ENCODE results near the gene KANSL1.

The KANSL1 gene

GRCh38 chr17:46030752-46031151 lies 162.5 kb downstream of the KANSL1 start:
- no peak overlapping the region for H3K4me3 ChIP-seq (ENCODE audit: low read depth, low read length)
- DNase-seq (ENCODE audit: low read depth): no peak
- TF ChIP-seq MYC (IDR thresholded peaks at IDR 0.05; ENCODE audit: low read depth, low read length) (no peak), MAX (IDR thresholded peaks at IDR 0.05; ENCODE audit: low read depth, low read length) (no peak), POLR2A (IDR thresholded peaks at IDR 0.05; ENCODE audit: extremely low read depth, insufficient read length) (no peak)
- TF ChIP-seq, protein P1, sequence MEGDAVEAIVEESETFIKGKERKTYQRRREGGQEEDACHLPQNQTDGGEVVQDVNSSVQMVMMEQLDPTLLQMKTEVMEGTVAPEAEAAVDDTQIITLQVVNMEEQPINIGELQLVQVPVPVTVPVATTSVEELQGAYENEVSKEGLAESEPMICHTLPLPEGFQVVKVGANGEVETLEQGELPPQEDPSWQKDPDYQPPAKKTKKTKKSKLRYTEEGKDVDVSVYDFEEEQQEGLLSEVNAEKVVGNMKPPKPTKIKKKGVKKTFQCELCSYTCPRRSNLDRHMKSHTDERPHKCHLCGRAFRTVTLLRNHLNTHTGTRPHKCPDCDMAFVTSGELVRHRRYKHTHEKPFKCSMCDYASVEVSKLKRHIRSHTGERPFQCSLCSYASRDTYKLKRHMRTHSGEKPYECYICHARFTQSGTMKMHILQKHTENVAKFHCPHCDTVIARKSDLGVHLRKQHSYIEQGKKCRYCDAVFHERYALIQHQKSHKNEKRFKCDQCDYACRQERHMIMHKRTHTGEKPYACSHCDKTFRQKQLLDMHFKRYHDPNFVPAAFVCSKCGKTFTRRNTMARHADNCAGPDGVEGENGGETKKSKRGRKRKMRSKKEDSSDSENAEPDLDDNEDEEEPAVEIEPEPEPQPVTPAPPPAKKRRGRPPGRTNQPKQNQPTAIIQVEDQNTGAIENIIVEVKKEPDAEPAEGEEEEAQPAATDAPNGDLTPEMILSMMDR (IDR thresholded peaks at IDR 0.05; ENCODE audit: low read depth, low read length): no peak

- no peak overlapping the region for H3K4me3 ChIP-seq (ENCODE audit: low read depth, low read length)
- no peak for DNase-seq (ENCODE audit: low read depth)
- TF ChIP-seq POLR2A (IDR thresholded peaks at IDR 0.05; ENCODE audit: extremely low read depth, insufficient read length) (no peak), MAX (IDR thresholded peaks at IDR 0.05; ENCODE audit: low read depth, low read length) (no peak), MYC (IDR thresholded peaks at IDR 0.05; ENCODE audit: low read depth, low read length) (no peak)
- TF ChIP-seq, protein P1 (IDR thresholded peaks at IDR 0.05; ENCODE audit: low read depth, low read length): no peak
Observed at GRCh38 chr17:46029627-46030026, 163.6 kb downstream of the KANSL1 start.

GRCh38 chr17:46028981-46029565 lies 164.2 kb downstream of the KANSL1 start:
- no peak overlapping the region for H3K4me3 ChIP-seq (ENCODE audit: low read depth, low read length)
- no peak for DNase-seq (ENCODE audit: low read depth)
- TF ChIP-seq POLR2A (IDR thresholded peaks at IDR 0.05; ENCODE audit: extremely low read depth, insufficient read length) (no peak), MYC (IDR thresholded peaks at IDR 0.05; ENCODE audit: low read depth, low read length) (no peak), MAX (IDR thresholded peaks at IDR 0.05; ENCODE audit: low read depth, low read length) (no peak)
- TF ChIP-seq, protein P1 (IDR thresholded peaks at IDR 0.05; ENCODE audit: low read depth, low read length): no peak

DNA sequence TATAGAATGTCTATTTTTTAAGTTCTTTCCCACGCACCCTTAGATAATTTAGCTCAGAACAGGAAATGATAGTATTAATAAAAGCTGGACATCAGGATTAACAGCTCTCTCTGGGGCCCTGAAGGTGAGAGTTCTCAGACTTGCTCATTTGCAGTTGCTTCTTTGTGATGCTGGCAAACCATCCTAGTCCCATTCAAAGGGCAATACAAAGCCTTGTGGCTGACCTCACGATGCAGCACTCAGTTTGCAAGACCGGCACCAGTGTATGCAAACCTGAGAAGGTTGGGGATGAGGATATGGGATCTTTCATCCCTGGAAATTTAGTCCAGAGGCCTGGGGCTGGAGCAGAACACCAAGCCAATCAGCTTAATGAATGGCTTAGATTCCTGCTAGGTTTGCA lies 164.9 kb downstream of the KANSL1 start:
- DNase-seq (ENCODE audit: low read depth): no peak
- no peak overlapping the region for H3K4me3 ChIP-seq (ENCODE audit: low read depth, low read length)
- TF ChIP-seq MAX (IDR thresholded peaks at IDR 0.05; ENCODE audit: low read depth, low read length) (no peak), MYC (IDR thresholded peaks at IDR 0.05; ENCODE audit: low read depth, low read length) (no peak), POLR2A (IDR thresholded peaks at IDR 0.05; ENCODE audit: extremely low read depth, insufficient read length) (no peak)
- TF ChIP-seq, protein P1 (IDR thresholded peaks at IDR 0.05; ENCODE audit: low read depth, low read length): no peak

DNA sequence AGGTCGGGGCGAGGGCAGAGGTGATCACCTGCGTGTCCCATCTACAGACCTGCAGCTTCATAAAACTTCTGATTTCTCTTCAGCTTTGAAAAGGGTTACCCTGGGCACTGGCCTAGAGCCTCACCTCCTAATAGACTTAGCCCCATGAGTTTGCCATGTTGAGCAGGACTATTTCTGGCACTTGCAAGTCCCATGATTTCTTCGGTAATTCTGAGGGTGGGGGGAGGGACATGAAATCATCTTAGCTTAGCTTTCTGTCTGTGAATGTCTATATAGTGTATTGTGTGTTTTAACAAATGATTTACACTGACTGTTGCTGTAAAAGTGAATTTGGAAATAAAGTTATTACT lies 165.3 kb downstream of the KANSL1 start:
- TF ChIP-seq POLR2A (IDR thresholded peaks at IDR 0.05; ENCODE audit: extremely low read depth, insufficient read length) (no peak), MYC (IDR thresholded peaks at IDR 0.05; ENCODE audit: low read depth, low read length) (no peak), MAX (IDR thresholded peaks at IDR 0.05; ENCODE audit: low read depth, low read length) (no peak)
- TF ChIP-seq, protein P1 (IDR thresholded peaks at IDR 0.05; ENCODE audit: low read depth, low read length): no peak
- DNase-seq (ENCODE audit: low read depth): no peak
- no peak overlapping the region for H3K4me3 ChIP-seq (ENCODE audit: low read depth, low read length)

Measured in NB4 (cell line).